IMR-90 (cell line): ENCODE data around the gene DNAJC4. TPM values are rescaled to one million over a fixed set of nuclear protein-coding genes. Genes with fewer than 3 reads are reported as not detected.

Experiments used
- ATAC-seq: fragments of 200-7000 bp; cut with Tn5 transposase; 2 replicates; pipeline ENCODE4 v1.9.1; 2020; ENCODE audit warnings: low read depth, mild to moderate bottlenecking, moderate library complexity
- BruUV-seq: library from RNA; stranded (reverse); fragments of 400-500 nt; replicated peaks from 2 replicates; lab custom pipeline; 2021; lab: Mats Ljungman, UMichigan
- CTCF ChIA-PET: fragments of 300-600 bp; formaldehyde crosslinking; extraction: SDS; loops from one replicate; lab custom pipeline; 2021; ENCODE audit warnings: antibody characterized with exemption; lab: Yijun Ruan, JAX
- POLR2A ChIA-PET: fragments of 300-600 bp; sonication (Branson Sonifier 250); formaldehyde crosslinking; loops from one replicate; lab custom pipeline; 2022; ENCODE audit warnings: antibody characterized with exemption; ENCODE audit not compliant: unreplicated experiment; lab: Charles Lee
- DNase-seq: peaks from one replicate; pipeline ENCODE4 v3.0.0; 2013
- H2AFZ ChIP-seq: replicated peaks from 2 replicates; pipeline ENCODE3; 2013; ENCODE audit warnings: low read length, mild to moderate bottlenecking; ENCODE audit not compliant: poor library complexity
- H2AK5ac ChIP-seq: 2 replicates; pipeline ENCODE4 v1.6.1; 2013; ENCODE audit warnings: low read depth, low read length, inconsistent platforms
- H2AK9ac ChIP-seq: replicated peaks from 2 replicates; pipeline ENCODE3; 2013; ENCODE audit warnings: mild to moderate bottlenecking, low read depth, low read length, moderate library complexity; ENCODE audit not compliant: poor library complexity
- H2BK120ac ChIP-seq: 2 replicates; pipeline ENCODE4 v1.6.1; 2013; ENCODE audit warnings: low read depth, low read length, inconsistent platforms
- H2BK15ac ChIP-seq: 3 replicates; pipeline ENCODE4 v1.6.1; 2013; ENCODE audit warnings: low read depth, low read length, inconsistent platforms
- H2BK20ac ChIP-seq: 2 replicates; pipeline ENCODE4 v1.6.1; 2013; ENCODE audit warnings: low read depth, mild to moderate bottlenecking, inconsistent platforms, low read length, moderate library complexity
- H2BK5ac ChIP-seq: 2 replicates; pipeline ENCODE4 v1.6.1; 2013; ENCODE audit warnings: mild to moderate bottlenecking, low read depth, low read length, inconsistent platforms; ENCODE audit not compliant: poor library complexity, severe bottlenecking
- H3K14ac ChIP-seq: replicated peaks from 2 replicates; pipeline ENCODE4 v1.6.1; 2013; ENCODE audit warnings: low read depth, low read length, inconsistent platforms
- H3K18ac ChIP-seq: 2 replicates; pipeline ENCODE4 v1.6.1; 2013; ENCODE audit warnings: low read depth, low read length, control low read depth
- H3K23ac ChIP-seq: 2 replicates; pipeline ENCODE4 v1.6.1; 2013; ENCODE audit warnings: low read depth, low read length, inconsistent platforms
- H3K27ac ChIP-seq: 2 replicates; pipeline ENCODE4 v1.5.1; 2013; ENCODE audit warnings: mild to moderate bottlenecking, control low read depth, low read length; ENCODE audit not compliant: insufficient read depth
- H3K27me3 ChIP-seq: 2 replicates; pipeline ENCODE4 v1.6.1; 2013; ENCODE audit warnings: low read length; ENCODE audit not compliant: control insufficient read depth, insufficient read depth
- H3K36me3 ChIP-seq: 2 replicates; pipeline ENCODE4 v1.6.1; 2013; ENCODE audit warnings: low read length, mixed read lengths; ENCODE audit not compliant: control insufficient read depth, insufficient read depth
- H3K4ac ChIP-seq: 2 replicates; pipeline ENCODE4 v1.6.1; 2013; ENCODE audit warnings: low read depth, low read length, inconsistent platforms
- H3K4me1 ChIP-seq: 2 replicates; pipeline ENCODE4 v1.6.1; 2013; ENCODE audit warnings: low read length, mixed read lengths; ENCODE audit not compliant: control insufficient read depth, insufficient read depth
- H3K4me2 ChIP-seq: 2 replicates; pipeline ENCODE4 v1.6.1; 2013; ENCODE audit warnings: low read depth, mild to moderate bottlenecking, control low read depth, low read length, moderate library complexity
- H3K4me3 ChIP-seq: 2 replicates; pipeline ENCODE4 v1.5.1; 2013; ENCODE audit warnings: low read depth, mild to moderate bottlenecking, control low read depth, low read length, moderate library complexity; ENCODE audit not compliant: insufficient read depth
- H3K56ac ChIP-seq: 2 replicates; pipeline ENCODE4 v1.6.1; 2013; ENCODE audit warnings: low read length, inconsistent platforms; ENCODE audit not compliant: insufficient read depth; ENCODE audit errors: extremely low read depth
- H3K79me1 ChIP-seq, 2 experiments: 2 replicates each; pipeline ENCODE4 v1.6.1; 2013; ENCODE audit warnings: low read length in 2 of 2, inconsistent platforms in 1 of 2, low read depth in 1 of 2
- H3K9ac ChIP-seq: 2 replicates; pipeline ENCODE4 v1.6.1; 2013; ENCODE audit warnings: low read depth, low read length, control low read depth
- H3K9me1 ChIP-seq: 2 replicates; pipeline ENCODE4 v1.6.1; 2013; ENCODE audit warnings: low read length, inconsistent platforms; ENCODE audit not compliant: insufficient read depth
- H3K9me3 ChIP-seq: 2 replicates; pipeline ENCODE4 v1.6.1; 2013; ENCODE audit warnings: low read length; ENCODE audit not compliant: control insufficient read depth, insufficient read depth
- H4K20me1 ChIP-seq: 2 replicates; pipeline ENCODE4 v1.6.1; 2013; ENCODE audit warnings: low read length, inconsistent platforms; ENCODE audit not compliant: insufficient read depth
- H4K5ac ChIP-seq: 2 replicates; pipeline ENCODE4 v1.6.1; 2013; ENCODE audit warnings: mild to moderate bottlenecking, low read depth, low read length, control low read depth
- H4K8ac ChIP-seq, 2 experiments: 2 replicates each; pipeline ENCODE4 v1.6.1; 2013; ENCODE audit warnings: low read depth in 2 of 2, low read length in 2 of 2, control low read depth in 1 of 2, inconsistent platforms in 1 of 2
- H4K91ac ChIP-seq: 2 replicates; pipeline ENCODE4 v1.6.1; 2013; ENCODE audit warnings: low read depth, low read length, inconsistent platforms; ENCODE audit not compliant: insufficient read depth
- BHLHE40 ChIP-seq: fragments of 150-350 bp; IDR thresholded peaks from 2 replicates; pipeline ENCODE4 v1.6.1; 2016; ENCODE audit warnings: mild to moderate bottlenecking, low read depth, low read length
- CEBPB ChIP-seq: IDR thresholded peaks from 2 replicates; pipeline ENCODE4 v1.6.1; 2012; ENCODE audit warnings: low read depth, low read length, improper control_type of control experiment
- CHD1 ChIP-seq: IDR thresholded peaks from 2 replicates; pipeline ENCODE4 v1.6.1; 2012; ENCODE audit warnings: low read depth, low read length, improper control_type of control experiment
- FOS ChIP-seq: fragments of 150-350 bp; IDR thresholded peaks from 2 replicates; pipeline ENCODE4 v1.6.1; 2016; ENCODE audit warnings: low read depth, low read length
- MAFK ChIP-seq: IDR thresholded peaks from 2 replicates; pipeline ENCODE4 v1.6.1; 2012; ENCODE audit warnings: low read depth, low read length, improper control_type of control experiment
- MXI1 ChIP-seq: IDR thresholded peaks from 2 replicates; pipeline ENCODE4 v1.6.1; 2012; ENCODE audit warnings: low read depth, mild to moderate bottlenecking, low read length, moderate library complexity, borderline replicate concordance
- NFE2L2 ChIP-seq: fragments of 150-350 bp; IDR thresholded peaks from 2 replicates; pipeline ENCODE4 v1.6.1; 2016; ENCODE audit warnings: low read depth, mild to moderate bottlenecking, low read length
- POLR2A ChIP-seq: IDR thresholded peaks from 2 replicates; pipeline ENCODE4 v1.6.1; 2012; ENCODE audit warnings: mild to moderate bottlenecking, low read depth, low read length
- RAD21 ChIP-seq: IDR thresholded peaks from 2 replicates; pipeline ENCODE4 v1.6.1; 2012; ENCODE audit warnings: low read length, improper control_type of control experiment
- RCOR1 ChIP-seq: IDR thresholded peaks from 2 replicates; pipeline ENCODE4 v1.6.1; 2012; ENCODE audit warnings: mild to moderate bottlenecking, low read length, improper control_type of control experiment; ENCODE audit not compliant: insufficient replicate concordance
- RFX5 ChIP-seq: IDR thresholded peaks from 2 replicates; pipeline ENCODE4 v1.8.0; 2012; ENCODE audit warnings: low read depth, mild to moderate bottlenecking, low read length, moderate library complexity
- SMC3 ChIP-seq: fragments of 150-350 bp; IDR thresholded peaks from 2 replicates; pipeline ENCODE4 v1.6.1; 2016; ENCODE audit warnings: low read depth, mild to moderate bottlenecking, antibody characterized with exemption, low read length, moderate library complexity
- USF2 ChIP-seq: fragments of 150-350 bp; IDR thresholded peaks from 2 replicates; pipeline ENCODE4 v1.6.1; 2017; ENCODE audit warnings: mild to moderate bottlenecking, antibody characterized with exemption, low read length, low read depth
- WGBS, 2 experiments: methylation state at CpG; one replicate each; pipeline versions ENCODE4 v1.1.5 to v1.1.7; 2013; ENCODE audit warnings: missing lambda C conversion rate in 2 of 2; ENCODE audit not compliant: insufficient read length in 1 of 2; ENCODE audit errors: extremely low coverage in 2 of 2; 5-methylcytosine and 5-hydroxymethylcytosine counted together
- dilution Hi-C: fragments of 300-500 bp; cut with HindIII; formaldehyde crosslinking; loops from one replicate; pipeline ENCODE4 v1.14.3; 2018; ENCODE audit warnings: low sequenced_read_pairs; ENCODE audit not compliant: unreplicated experiment
- in situ Hi-C: fragments of 300-500 bp; cut with MboI; formaldehyde crosslinking; loops from 3 replicates; pipeline ENCODE4 v1.14.3; 2019; ENCODE audit warnings: low sequenced_read_pairs, inconsistent platforms, mixed read lengths
- intact Hi-C: fragments of 100-400 bp; cut with micrococcal nuclease; formaldehyde crosslinking; loops from 2 replicates; pipeline ENCODE4 v1.10.0; 2022
- polyA plus RNA-seq, 3 experiments: library from polyadenylated mRNA; depleted of rRNA; stranded (reverse); fragments of >200 nt; gene quantifications; 2 replicates each; pipeline ENCODE4 v1.2.3, GENCODE V29; 2012; ENCODE audit warnings: low replicate concordance in 1 of 3
- total RNA-seq: library from RNA; depleted of rRNA; stranded (reverse); fragments of >200 nt; gene quantifications from 2 replicates; pipeline ENCODE4 v1.2.3, GENCODE V29; 2012
- TF ChIP-seq, protein P1 (sequence below): fragments of 150-350 bp; IDR thresholded peaks from 2 replicates; pipeline ENCODE4 v1.6.1; 2016; ENCODE audit warnings: low read depth, mild to moderate bottlenecking, low read length, moderate library complexity, borderline replicate concordance
- TF ChIP-seq, protein P2 (sequence below): conservative IDR thresholded peaks from 2 replicates; pipeline ENCODE4 v1.5.1; 2012; ENCODE audit warnings: mild to moderate bottlenecking, low read depth, low read length, improper control_type of control experiment

Gene DNAJC4
- total and polyA plus RNA-seq, 2 of the 4 experiments (the other 2 are of a cell fraction): 2.2 to 22.8 TPM

DNA sequence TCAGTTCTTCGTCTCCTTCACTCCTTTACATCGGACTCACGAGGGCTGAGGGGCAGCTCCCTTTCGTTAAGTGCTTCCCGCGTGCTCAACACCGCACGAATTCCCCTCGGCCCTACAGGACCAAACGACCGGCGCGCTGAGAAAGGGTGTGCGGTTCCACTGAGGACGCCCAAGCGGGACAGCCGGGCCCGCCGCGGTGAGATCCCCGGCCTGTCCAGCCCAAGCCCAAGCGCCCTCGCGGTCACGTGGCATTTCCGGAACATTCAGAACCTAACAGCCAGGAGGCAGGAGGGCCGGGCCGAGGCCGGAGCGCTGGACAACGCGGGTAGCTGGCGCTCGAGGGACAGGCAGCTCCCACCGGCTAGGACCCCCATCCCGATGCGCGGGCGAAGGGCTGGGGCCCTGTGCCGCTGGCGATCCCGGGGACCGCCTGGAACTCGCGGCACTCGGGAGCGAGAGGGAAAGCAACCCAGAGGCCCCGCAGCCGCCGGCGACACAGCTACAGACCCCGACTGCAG lies 45.1 kb upstream of the DNAJC4 start:
- H3K4ac ChIP-seq: peak overlapping the region; percentile 95
- in situ Hi-C loops: no loop called here
- peak overlapping the region; percentile 85 for H4K5ac ChIP-seq
- peak overlapping the region; percentile 93 for H2AFZ ChIP-seq
- no peaks in the 10 kb centered on the region for H3K9me3 ChIP-seq
- no peak overlapping the region for H2BK20ac ChIP-seq
- H4K91ac ChIP-seq: peak overlapping the region; percentile 93
- peak; percentile 49 for ATAC-seq
- H3K14ac ChIP-seq: peak overlapping the region; percentile 94
- peak overlapping the region; percentile 93 for H2AK5ac ChIP-seq
- peak overlapping the region; percentile 85 for H3K23ac ChIP-seq
- peak overlapping the region; percentile 91 for H3K27ac ChIP-seq
- H4K8ac ChIP-seq: peak overlapping the region; percentile 81 to 92
- ChIA-PET POLR2A (interaction anchor here (0.6 kb wide), 2 partner anchors 17 to 56 kb away, joined by 3 to 7 read pairs; partner anchors contain the start of gene FKBP2), CTCF (no interaction called here)
- H3K4me1 ChIP-seq: peaks cover 7% of the 10 kb centered on the region; the same call in 1 of the 2 replicates
- intact Hi-C loops: no loop called here
- peaks cover 25% of the 10 kb centered on the region for H4K20me1 ChIP-seq
- BruUV-seq: TSS peak; percentile 71
- peak overlapping the region; percentile 68 for H3K56ac ChIP-seq
- H3K9me1 ChIP-seq: peaks cover 18% of the 10 kb centered on the region; the same call in 1 of the 2 replicates
- peak overlapping the region; percentile 33; the same call in 1 of the 2 replicates for H2BK120ac ChIP-seq
- dilution Hi-C loops: no loop called here
- 1% methylated on average over 37 of the region's 52 CpGs; no CpG with 5 or more reads in 1 of the 2 experiments for WGBS, 2 experiments
- H2AK9ac ChIP-seq: peak overlapping the region; percentile 98
- peaks cover 4% of the 10 kb centered on the region; the same call in 1 of the 2 replicates for H3K36me3 ChIP-seq
- H2BK15ac ChIP-seq: peak overlapping the region; percentile 33; the same call in 1 of the 3 replicates
- peak overlapping the region; percentile 54 for H3K4me3 ChIP-seq
- no peaks in the 10 kb centered on the region for H3K27me3 ChIP-seq
- H2BK5ac ChIP-seq: peak overlapping the region; percentile 75
- peaks cover 7 to 54% of the 10 kb centered on the region in 2 experiments; a peak in 3 of 4 replicates for H3K79me1 ChIP-seq
- peak overlapping the region; percentile 96 for H3K4me2 ChIP-seq
- peak overlapping the region; percentile 81 for H3K9ac ChIP-seq
- peak overlapping the region; percentile 13; the same call in 1 of the 2 replicates for H3K18ac ChIP-seq
- peak; percentile 84 for DNase-seq
- TF ChIP-seq MXI1 (peak; percentile 81; the same call in 1 of the 2 replicates), POLR2A (peak; percentile 96), MAFK (no peak), NFE2L2 (no peak), CEBPB (no peak), RFX5 (no peak), RAD21 (no peak), FOS (no peak), SMC3 (no peak), USF2 (peak; percentile 91), CHD1 (no peak), BHLHE40 (peak; percentile 51; the same call in 1 of the 2 replicates), RCOR1 (no peak)
- TF ChIP-seq, protein P1, sequence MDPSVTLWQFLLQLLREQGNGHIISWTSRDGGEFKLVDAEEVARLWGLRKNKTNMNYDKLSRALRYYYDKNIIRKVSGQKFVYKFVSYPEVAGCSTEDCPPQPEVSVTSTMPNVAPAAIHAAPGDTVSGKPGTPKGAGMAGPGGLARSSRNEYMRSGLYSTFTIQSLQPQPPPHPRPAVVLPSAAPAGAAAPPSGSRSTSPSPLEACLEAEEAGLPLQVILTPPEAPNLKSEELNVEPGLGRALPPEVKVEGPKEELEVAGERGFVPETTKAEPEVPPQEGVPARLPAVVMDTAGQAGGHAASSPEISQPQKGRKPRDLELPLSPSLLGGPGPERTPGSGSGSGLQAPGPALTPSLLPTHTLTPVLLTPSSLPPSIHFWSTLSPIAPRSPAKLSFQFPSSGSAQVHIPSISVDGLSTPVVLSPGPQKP: no peak
- TF ChIP-seq, protein P2, sequence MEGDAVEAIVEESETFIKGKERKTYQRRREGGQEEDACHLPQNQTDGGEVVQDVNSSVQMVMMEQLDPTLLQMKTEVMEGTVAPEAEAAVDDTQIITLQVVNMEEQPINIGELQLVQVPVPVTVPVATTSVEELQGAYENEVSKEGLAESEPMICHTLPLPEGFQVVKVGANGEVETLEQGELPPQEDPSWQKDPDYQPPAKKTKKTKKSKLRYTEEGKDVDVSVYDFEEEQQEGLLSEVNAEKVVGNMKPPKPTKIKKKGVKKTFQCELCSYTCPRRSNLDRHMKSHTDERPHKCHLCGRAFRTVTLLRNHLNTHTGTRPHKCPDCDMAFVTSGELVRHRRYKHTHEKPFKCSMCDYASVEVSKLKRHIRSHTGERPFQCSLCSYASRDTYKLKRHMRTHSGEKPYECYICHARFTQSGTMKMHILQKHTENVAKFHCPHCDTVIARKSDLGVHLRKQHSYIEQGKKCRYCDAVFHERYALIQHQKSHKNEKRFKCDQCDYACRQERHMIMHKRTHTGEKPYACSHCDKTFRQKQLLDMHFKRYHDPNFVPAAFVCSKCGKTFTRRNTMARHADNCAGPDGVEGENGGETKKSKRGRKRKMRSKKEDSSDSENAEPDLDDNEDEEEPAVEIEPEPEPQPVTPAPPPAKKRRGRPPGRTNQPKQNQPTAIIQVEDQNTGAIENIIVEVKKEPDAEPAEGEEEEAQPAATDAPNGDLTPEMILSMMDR: peak; percentile 46
